ENCODE measurements around the gene PID1.
"Not testable (repeated sequence)": the region's sequence is repeated elsewhere in the genome, so short reads cannot be mapped to it uniquely, and the experiment has no call there.

The PID1 gene

DNA sequence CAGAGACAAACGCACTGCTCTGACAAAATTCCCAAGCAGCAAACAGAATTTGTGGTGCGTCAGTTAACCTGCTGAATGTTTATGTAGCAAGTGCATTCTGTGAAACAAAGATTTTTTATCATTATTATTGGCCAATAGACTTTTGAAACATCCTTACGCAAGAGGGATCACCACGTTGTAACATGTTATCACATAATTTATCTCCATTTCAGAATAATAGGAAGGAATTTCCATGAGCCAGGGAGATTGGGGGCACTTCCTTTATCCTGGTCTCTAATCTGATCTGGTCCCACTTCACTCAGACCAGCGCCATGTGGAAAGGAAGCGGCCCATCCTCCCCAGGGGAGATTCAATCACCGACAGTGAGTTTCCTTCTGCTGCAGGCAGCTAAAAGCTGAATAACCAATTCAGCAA, 166.1 kb downstream of the PID1 start:
- no peak for FAIRE-seq

DNA sequence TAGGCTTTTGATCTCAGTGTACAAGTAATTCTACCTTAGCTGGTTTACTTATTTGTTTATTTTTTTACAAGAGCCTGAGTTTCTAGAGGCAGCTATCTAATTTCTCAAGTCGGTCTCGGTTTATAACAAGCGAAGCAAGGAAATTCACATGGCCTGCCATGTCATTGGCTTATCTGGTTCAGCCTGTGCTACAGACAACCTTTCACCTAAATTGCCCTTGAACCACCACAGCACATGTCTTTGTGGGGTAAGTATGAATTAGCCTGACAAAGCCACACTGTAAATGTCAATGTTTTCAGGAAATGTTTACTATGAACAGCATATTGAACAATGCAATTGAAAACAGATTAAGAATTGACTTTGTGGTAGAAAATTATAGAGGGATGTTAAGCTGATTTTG, 167.1 kb downstream of the PID1 start:
- FAIRE-seq = no peak

DNA sequence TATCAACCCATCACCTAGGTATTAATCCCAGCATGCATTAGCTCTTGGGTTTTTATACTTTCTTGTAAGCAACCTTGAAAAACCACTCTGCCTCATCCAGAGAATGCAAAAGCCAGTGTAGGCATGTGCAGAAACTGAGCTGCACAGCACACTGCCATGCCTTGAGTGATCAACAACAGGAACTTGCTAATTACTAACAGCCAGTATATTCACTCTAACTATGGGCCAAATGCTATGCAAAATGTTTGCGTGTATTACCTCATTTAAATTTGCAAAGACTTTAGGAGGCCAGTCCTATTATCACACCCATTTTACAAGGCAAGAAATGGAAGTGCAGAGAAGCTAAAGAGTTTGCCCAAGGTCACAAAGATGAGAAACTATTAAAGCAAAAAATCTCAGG, 169.8 kb downstream of the PID1 start:
- FAIRE-seq = no peak

DNA sequence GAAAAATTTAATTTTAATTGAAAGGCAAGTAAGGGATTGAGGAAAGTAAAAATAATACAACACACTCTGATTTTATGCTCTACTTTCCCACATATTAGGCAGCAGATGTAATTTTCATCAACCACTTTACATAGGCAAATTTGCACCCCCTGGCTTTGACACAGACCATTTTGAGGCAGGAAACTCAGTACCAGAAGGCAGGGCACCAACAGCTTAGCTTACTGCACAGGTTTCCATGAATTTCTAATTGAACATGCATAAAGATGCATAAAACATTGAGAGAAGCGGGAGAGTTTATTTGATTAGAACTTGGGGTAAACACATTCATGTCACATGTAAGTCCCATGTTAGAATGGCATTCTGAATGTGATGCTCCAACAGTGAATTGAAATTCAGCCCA, 171.9 kb downstream of the PID1 start:
- no peak for FAIRE-seq

DNA sequence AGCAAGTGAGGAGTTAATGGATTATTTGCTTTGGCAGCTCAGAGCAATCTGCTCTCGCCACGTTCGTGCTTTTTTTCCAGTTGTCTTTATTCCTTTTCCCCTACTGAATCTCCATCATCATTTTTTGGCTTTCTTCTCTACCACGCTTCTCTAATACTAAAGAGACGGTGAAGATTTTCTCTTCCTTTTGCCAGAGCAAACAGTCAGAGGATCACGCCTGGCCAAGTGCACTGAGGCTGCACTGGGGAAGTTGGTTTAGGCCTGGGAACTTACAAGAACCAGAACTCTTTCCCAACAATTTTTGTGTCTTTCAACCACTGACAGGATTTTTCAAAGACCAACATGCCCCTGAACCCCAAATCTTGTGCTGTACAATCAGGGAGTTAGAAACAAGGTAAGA, 172.3 kb downstream of the PID1 start:
- FAIRE-seq = no peak

DNA sequence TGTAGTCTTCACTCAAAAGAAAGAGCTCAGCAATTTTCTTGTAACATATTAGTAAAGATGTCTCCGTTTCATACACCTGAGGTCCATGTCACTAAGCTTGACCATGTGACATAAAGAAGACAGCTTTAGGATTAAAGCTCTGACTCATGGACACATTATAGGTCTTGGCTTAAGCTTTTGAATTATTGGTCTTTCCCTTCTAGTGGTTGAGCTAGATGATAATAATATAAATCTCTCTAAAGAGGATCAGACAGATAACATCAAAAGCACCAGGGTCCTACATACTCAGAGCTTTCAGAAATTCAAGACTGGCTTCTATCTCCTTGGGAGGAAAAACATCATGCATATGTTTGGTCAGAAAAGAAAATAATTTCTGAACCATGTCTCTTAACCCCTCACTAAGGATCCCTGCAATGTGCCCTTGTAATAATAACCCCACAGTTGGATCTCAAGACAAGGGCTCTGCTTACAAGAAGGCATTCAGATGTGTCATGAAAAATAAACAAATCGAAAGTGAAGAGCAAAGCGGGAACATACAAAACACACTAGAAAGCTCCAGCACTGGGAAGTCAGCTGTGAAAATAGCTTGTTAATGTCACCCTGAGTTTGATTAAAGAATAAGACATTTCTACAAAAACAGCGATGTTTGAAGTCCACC, 174.5 kb downstream of the PID1 start:
- no peak for FAIRE-seq

DNA sequence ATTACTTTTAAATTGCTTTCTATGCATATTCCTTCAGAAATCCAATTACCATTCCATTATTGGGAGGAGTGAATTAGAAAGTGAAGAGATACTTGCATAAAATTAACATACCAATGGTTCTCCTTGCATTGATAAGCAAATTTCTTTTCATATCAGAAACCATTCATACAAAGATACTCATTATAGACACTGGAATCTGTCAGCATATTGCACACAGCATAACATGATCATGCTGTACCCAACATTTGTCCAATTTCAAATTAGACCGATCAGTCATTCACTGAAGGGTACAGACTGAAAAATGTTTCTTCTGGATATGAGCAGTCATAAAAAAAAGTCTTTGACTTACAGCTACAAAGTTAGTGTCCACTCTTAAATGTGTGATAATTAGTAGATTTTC, 175.6 kb downstream of the PID1 start:
- FAIRE-seq = no peak

DNA sequence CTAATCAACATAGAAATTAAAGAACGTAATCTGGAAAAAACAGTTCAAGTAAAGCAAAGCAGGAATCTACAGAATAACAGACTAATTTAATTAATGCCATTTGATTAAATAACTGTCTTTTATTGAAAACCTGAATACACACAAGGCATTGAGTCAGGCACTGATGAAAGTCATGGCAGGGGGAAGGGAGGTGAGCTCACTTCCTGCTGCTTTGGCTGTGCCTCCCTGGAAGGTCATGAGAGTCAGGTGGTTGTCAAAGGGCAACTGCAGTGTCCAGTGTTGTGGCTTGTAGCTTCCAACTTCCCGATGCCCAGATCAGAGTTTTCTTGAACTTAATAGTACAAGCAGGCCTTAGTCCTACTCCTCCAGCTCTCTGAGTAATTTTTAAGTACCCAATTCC, 180.9 kb downstream of the PID1 start:
- no peak for FAIRE-seq

DNA sequence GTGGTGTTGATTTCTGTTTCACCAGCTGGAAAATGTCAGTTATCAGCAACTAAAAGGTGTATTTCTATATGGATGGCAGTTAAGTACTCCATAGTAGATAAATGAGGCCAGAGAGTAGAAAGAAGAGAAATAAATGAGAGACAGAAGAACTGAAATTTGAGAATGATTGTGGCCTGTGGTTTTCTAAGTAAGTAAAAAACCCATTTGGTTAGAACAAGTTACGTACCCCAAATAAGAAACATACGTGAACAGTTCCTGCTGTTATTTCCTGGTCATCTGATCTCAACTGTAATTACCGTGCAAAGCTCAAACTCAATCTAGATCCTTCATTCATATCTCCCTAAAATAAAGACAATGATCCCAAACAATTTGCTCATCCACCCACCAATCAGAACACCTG, 181.3 kb downstream of the PID1 start:
- no peak for FAIRE-seq

DNA sequence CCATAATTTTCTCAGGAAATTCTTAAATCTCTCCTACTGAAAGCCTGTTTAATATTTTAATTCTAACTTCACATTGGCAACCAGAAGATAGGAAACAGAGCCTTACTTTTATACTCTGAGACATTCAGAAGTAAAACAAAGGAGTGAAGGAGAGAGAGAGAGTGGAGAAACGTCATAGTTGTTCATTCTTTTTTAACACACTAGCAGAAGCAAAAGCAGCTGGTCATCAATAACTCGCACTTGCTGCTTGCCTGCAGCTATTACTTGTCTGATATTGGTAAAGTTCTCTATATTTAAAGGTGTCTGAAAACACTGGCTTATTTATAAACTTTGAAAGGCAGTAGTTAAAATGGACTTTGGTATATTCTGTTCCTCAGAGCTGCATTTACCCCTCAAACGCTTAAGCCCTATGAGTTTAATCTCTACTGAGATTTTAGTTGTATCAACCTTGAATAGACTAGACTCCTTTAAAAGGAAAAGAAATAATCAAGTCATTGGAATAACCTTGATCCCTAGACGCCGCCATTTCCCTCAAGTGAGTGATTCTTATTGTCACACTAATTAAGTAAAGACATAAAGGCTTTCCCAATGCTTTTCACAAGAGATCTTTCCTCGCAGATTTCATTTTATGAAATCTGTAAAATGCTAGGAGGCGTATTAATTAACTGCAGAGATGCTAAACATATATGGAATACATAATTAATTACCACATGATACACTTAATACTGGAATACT, 182.0 kb downstream of the PID1 start:
- FAIRE-seq = no peak

DNA sequence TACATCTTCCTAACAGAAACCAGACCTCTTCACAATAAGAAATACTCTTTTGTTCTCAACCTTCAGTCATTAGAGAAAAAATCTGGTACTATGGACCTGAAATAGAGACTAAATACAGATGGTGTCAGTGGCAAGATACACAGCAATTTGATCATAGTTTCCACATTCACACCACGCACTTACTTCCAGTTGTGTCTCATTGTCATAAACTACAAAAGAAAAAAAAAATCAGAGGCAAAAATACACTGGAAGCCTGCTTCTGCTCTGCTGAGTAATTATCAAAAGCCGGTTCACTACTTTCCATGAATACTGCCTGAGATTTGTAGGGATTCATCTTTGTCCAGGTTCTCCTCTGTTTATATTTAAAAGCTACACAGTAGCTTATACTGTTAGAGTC, 182.6 kb downstream of the PID1 start:
- no peak for FAIRE-seq

DNA sequence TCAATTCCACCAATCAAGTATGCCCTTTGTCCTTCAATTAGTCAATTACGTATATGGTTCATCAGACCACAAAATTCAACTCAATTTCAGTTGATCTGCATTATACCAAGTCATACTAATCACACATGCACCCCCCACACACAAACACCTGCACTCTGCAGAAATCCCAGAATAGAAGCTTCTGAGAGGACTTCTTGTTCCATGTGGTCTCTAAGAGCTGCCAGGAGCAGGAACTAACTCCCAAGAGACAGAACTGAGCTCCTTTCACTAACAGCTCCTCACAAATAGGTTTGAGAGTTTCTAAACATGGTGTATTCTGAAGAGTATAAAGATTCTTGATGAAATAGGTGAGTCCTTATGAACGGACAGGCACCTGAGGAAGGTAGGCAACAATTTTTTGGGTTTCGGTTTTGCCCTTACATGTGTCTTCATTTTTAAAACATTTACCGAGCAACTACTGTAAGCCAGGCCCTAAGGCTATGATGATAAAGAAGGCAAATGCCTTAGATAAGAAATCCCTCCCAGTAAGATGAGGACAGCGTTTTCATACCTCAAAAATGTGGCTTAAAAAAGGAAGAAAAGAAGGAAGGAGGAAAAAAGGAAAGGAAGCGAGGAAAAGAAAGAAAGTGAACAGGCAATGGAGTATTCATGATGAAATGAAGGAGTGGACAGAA, 183.1 kb downstream of the PID1 start:
- FAIRE-seq = no peak

DNA sequence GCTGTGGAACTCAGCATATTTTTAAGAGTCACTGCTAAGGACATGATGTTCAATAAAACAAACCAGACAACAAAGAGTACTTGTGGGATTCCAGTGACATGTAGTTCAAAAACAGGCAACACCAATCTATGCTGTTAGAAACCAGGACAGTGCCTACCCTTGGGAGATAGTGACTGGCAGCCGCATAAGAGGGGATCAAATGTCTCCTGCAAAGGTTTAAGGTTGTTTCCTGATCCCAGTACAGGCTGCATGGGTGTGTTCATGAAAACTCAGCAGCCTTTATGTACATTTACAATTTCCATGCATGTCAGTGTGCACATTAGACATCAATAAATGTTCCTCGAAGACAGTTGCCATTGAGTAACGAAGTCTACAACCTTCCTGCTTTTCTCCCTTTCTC, 183.8 kb downstream of the PID1 start:
- FAIRE-seq = no peak

DNA sequence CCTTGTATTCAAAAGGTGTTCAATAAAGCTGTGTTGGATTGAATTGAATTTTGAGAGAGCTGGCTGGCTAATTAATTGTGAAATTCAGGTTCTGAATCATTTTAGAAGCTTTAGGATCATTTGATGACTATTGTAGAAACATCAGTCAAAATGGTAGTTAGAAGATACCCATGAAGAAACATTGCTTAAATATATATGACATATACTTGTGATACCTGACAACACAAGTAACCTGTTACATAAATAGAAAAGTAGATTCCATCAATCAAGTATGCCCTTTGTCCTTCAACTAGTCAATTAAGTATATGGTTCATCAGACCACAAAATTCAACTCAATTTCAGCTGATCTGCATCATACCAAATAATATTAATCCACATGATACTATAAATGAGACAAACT, 185.6 kb downstream of the PID1 start:
- no peak for FAIRE-seq

DNA sequence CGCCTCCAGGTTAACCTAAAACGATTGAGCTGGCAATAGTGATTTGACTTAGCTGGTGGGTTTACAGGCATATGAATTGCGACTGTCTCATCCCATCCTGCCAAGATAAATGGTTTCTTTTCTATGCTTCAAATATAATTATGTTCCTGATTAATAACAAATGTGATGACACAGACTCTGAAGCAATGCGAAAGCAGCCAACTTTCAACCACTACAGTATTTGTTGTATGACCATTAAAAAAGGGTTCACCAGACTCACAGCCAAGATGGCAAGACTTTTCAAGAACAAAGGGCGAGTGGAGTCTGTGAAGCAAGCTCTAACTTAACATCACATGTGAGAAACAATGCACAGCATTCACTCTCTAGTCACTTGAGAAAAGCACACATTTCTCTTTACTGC, 186.6 kb downstream of the PID1 start:
- no peak for FAIRE-seq

DNA sequence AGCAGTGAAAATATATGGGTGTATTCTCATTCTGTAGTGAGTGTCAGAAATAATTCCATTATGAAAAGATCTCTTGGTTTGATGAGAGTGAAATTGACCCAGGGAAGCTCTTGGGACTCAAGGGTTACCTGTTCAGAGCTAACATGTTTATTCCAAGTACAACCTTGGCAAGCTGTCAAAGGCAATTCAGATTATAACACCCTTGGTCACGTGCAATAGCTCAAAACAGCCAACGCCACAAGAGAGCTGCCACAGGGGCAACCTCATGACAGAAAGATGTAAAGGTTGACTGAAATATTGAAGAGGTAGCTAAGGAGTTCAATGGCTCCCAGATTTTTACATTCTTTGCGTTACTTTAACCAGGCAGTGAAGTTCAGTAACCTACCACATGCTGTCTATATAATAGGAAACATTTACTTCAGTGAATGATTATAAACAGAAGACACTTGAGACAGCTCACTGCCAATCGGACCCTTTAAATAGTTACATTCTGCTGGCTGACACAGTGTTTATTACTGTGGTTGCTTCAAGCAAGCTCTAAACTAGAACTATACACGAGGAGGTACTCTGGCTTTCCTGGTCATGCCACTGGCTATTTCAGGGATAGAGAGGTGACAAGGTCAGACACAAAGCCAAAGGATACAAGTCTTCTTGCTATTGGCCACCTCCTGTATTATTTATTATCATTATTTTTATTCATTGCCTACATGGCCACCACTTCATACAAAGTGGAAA, 187.3 kb downstream of the PID1 start:
- FAIRE-seq = no peak

DNA sequence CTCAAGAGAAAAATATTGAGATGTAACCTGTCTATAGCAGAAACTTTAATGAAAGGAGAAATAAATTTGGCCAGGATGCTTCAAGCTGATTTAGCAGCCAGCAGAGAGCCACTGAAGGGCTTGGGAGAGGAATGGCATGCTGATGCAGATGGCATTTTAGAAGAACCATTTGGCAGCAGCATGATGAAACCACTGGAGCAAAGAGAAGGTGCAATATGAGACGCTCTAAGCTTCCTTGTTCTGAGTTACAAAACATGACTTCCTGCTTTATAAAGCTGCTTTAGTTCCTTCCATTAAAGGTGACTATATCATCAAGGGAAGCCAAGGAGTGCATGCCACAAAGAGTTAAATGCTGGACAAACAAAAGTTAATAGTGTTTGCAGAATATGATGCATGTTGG, 189.7 kb downstream of the PID1 start:
- FAIRE-seq = no peak

DNA sequence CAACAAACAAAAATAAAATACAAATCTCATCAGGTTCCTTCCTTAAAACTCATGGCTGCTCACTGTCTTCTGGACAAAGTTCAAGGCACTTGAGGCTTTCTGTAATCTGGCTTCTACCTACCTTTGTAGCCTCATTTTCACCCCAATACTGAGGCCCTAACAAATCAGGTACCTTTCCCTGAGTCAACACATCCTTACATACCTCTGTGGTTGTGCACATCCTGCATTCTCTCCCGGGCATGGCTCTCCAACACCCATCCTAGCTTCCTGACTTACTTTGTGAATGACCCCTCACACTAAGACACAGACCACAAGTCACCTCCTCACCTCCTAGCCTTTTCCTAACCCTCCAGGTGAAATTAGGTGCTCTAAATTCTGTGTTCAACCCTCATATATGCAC, 190.9 kb downstream of the PID1 start:
- no peak for FAIRE-seq

DNA sequence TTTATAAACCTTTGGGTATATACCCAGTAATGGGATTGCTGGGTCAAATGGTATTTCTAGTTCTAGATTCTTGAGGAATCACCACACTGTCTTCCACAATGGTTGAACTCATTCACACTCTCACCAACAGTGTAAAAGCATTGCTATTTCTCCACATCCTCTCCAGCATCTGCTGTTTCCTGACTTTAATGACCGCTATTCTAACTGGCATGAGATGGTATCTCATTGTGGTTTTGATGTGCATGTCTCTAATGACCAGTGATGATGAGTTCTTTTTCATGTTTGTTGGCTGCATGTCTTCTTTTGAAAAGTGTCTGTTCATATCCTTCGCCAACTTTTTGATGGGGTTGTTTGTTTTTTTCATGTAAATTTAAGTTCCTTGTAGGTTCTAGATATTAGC, 194.2 kb downstream of the PID1 start:
- FAIRE-seq = not testable (repeated sequence)

DNA sequence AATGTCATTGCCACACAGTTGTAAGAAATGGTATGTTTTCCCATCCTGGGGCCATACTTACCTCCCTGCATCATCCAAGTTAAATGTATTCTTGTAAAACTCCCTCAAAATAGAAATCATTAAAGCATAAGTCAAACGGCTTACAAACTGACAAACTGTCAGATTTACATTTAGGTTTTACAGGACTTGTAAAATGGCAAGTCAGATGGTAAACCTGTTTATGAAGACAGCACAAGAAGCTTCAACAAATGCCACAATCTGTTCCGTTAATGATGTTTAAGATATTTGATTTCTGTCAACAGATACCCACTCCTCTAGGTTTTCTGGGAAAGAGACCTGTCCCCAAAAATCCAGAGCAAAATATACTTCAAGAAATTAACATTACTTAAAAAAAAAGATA, 197.2 kb downstream of the PID1 start:
- FAIRE-seq = no peak

DNA sequence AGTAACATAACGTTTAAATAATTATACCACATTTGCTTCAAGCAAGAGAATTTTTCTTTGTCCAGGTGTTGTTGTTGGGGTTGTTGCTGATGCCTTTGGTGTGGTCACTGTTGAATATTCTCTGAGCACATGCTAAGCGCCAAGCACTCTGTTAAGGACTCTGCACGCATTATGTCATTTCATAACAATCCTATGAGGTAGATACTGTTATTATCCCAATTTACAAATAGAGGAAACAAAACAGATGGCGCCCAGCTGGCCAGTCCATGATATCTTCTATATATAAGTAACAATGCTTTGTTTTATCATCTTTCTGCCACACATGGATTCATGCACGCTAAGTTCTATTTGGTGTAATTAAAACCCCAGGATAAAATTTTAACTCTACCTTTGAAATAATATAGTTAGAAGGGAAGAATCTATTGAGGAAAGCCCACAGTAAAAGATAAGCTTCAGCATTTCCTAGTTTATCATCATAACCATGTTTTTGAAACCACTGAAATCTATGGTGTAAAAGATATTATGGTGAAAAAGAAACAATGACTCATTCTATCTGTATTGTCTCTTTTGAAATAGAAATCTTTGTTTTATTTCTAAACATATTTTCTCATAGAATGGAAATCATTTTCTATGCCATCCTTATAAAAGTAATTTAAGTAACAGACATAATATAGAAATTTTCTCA, 199.7 kb downstream of the PID1 start:
- FAIRE-seq = no peak

DNA sequence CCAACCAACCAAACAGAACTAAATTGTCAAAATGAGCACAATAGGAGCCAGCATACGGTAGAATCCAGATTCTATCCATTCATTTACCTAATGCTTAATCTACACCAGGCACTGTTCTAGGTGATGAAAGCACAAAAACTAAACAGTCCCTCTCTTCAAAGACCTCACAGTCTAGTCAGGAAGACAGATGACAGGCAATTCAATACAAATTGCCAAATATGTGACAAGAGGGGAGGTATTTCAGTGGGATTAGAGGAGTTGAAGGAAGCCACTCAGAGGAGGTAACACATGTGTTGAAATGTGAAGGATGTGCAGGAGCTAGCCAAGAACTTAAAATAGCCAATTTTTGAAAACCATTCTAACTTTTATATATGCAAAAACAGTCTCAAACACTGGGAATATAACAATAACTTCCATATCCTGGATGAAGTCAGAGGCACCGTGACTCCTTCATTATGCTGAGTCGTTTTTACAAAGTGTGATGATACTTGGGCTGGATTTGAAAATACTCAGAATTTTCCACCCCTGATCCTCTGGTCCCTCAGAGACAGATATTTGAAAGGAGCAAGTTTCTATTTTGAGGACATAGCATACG, 204.9 kb downstream of the PID1 start:
- no peak for FAIRE-seq

DNA sequence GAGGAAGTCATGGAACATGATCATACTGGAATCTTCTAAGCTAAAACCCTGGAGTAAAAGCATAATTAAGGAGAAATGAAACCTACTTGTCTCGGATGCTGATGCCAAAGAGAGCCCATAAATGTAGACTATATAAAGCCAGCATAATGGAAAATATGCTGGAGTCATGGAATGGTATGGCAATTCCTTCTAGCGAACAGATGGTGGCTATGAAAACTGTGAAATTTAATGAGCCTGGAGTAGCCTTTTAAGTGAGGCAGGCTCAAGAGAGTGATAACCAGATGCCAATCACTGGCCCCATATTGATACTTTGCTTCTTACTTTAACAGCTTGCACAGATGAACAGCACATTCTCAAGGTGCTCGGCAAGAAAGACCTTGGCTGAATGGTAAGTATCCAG, 206.3 kb downstream of the PID1 start:
- FAIRE-seq = no peak

Data from endometrium (tissue), 2 donors.